ENCODE measurements around the gene CCDC6. TPM values are rescaled to one million over a fixed set of nuclear protein-coding genes. Genes with fewer than 3 reads are reported as not detected.
A peak's percentile ranks its signal among the peaks of the same experiment; 100 is the strongest.
"Not testable (repeated sequence)": the region's sequence is repeated elsewhere in the genome, so short reads cannot be mapped to it uniquely, and the experiment has no call there.

CCDC6 gene
- polyA plus RNA-seq (ENCODE audit: insufficient read length in 3 of 3): 10 to 100 TPM; 43.5 to 44.4 (median 43.8) TPM

GRCh38 chr10:59906417-59907202, at the start of gene CCDC6:
Gene CCDC6 (minus strand): TSS chr10:59906556. CDS start chr10:59906424, 132 bp downstream.
- DNase-seq (ENCODE audit: low read depth in 3 of 3, low spot score in 2 of 3): peak; percentile 66 to 87 (median 76)

- DNase-seq (ENCODE audit: low read depth in 3 of 3, low spot score in 2 of 3): no peak
These were observed 47.9 kb upstream of the CCDC6 start for GRCh38 chr10:59954296-59954695.

- not testable (repeated sequence) for DNase-seq (ENCODE audit: low read depth in 3 of 3, low spot score in 2 of 3)
These were observed 47.4 kb upstream of the CCDC6 start for GRCh38 chr10:59953711-59954110.

- no peak for DNase-seq (ENCODE audit: low read depth in 3 of 3, low spot score in 2 of 3)
These were observed 43.7 kb upstream of the CCDC6 start for GRCh38 chr10:59950105-59950504.

GRCh38 chr10:59949608-59950007, 43.3 kb upstream of the CCDC6 start:
- DNase-seq (ENCODE audit: low read depth in 3 of 3, low spot score in 2 of 3): no peak

- DNase-seq (ENCODE audit: low read depth in 3 of 3, low spot score in 2 of 3): no peak
These were observed 39.6 kb upstream of the CCDC6 start for GRCh38 chr10:59945991-59946390.

GRCh38 chr10:59945590-59945989, 39.2 kb upstream of the CCDC6 start:
- DNase-seq (ENCODE audit: low read depth in 3 of 3, low spot score in 2 of 3): no peak

- DNase-seq (ENCODE audit: low read depth in 3 of 3, low spot score in 2 of 3): no peak
These were observed 38.1 kb upstream of the CCDC6 start for GRCh38 chr10:59944339-59944935.

- no peak for DNase-seq (ENCODE audit: low read depth in 3 of 3, low spot score in 2 of 3)
These were observed 36.2 kb upstream of the CCDC6 start for GRCh38 chr10:59942556-59942955.

- DNase-seq (ENCODE audit: low read depth in 3 of 3, low spot score in 2 of 3): no peak
These were observed 31.4 kb upstream of the CCDC6 start for GRCh38 chr10:59937720-59938119.

- no peak for DNase-seq (ENCODE audit: low read depth in 3 of 3, low spot score in 2 of 3)
These were observed 28.3 kb upstream of the CCDC6 start for GRCh38 chr10:59934701-59935100.

- not testable (repeated sequence) for DNase-seq (ENCODE audit: low read depth in 3 of 3, low spot score in 2 of 3)
These were observed 24.6 kb upstream of the CCDC6 start for GRCh38 chr10:59930788-59931521.

- no peak for DNase-seq (ENCODE audit: low read depth in 3 of 3, low spot score in 2 of 3)
These were observed 19.7 kb upstream of the CCDC6 start for GRCh38 chr10:59926086-59926485.

- no peak for DNase-seq (ENCODE audit: low read depth in 3 of 3, low spot score in 2 of 3)
These were observed 16.6 kb upstream of the CCDC6 start for GRCh38 chr10:59922907-59923306.

- no peak for DNase-seq (ENCODE audit: low read depth in 3 of 3, low spot score in 2 of 3)
These were observed 11.6 kb upstream of the CCDC6 start for GRCh38 chr10:59917922-59918321.

GRCh38 chr10:59913547-59914237, 7.3 kb upstream of the CCDC6 start:
- no peak for DNase-seq (ENCODE audit: low read depth in 3 of 3, low spot score in 2 of 3)

- DNase-seq (ENCODE audit: low read depth in 3 of 3, low spot score in 2 of 3): no peak
These were observed 4.5 kb upstream of the CCDC6 start for GRCh38 chr10:59910867-59911266.

- DNase-seq (ENCODE audit: low read depth in 3 of 3, low spot score in 2 of 3): no peak
These were observed 3.5 kb upstream of the CCDC6 start for GRCh38 chr10:59909815-59910214.

- no peak for DNase-seq (ENCODE audit: low read depth in 3 of 3, low spot score in 2 of 3)
These were observed 2.4 kb upstream of the CCDC6 start for GRCh38 chr10:59908808-59909143.

GRCh38 chr10:59907918-59908807, 1.8 kb upstream of the CCDC6 start:
- peak; percentile 64 to 72 (median 67) for DNase-seq (ENCODE audit: low read depth in 3 of 3, low spot score in 2 of 3)

Data from right renal cortex interstitium (tissue), 3 donors.